ENCODE data around the gene COG2. TPM values are rescaled to one million over a fixed set of nuclear protein-coding genes. Genes with fewer than 3 reads are reported as not detected.

COG2 gene
- total and polyA plus RNA-seq, 2 of the 13 experiments (the other 11 are each of a cell fraction or from before 2014, with no cell fraction given), result 16.8 to 36.3 TPM

DNA sequence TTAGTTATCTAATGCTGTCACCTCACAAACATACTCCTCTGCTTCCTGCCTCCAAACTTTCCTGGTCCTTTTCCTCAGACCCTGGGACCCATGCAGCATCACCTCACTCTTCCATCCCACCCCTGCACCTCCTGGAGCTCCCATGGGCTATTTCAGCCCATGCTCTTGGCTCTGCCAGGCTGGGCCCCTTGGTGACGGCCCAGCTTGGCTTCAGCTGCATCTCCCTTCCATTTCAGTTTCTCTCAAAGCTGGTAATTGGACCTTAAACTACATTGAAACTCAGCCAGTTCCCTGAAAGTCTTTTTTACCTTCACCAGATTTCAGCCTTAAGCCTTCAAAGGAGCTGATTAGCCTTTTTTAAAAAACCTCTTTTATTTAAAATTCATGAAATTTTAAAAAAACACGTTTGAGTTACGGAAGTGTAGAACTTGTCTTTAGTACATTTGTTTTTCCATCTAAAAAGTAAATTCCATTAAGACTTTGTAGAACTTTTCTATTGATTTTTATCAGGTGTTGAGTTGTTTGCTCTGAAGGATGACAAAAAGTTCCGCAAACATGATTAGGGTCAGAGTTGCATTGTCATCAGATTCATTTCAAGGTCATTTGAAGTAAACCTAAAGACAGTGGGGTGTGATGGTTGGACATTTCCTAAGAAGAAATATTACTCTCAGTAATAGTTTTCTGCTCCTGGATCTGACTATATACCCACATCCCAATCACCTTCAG, 38.2 kb downstream of the COG2 start (continued):
- TF ChIP-seq GATAD2A (CRISPR knock-in tag; IDR thresholded peaks at IDR 0.05) (peak; percentile 89), PHF8 (CRISPR knock-in tag; IDR thresholded peaks at IDR 0.05) (0 out of 2 replicates have a peak, but pooled peaks have one; percentile 20), MIXL1 (CRISPR knock-in tag; IDR thresholded peaks at IDR 0.05) (peak; percentile 77; the same call in 1 of the 2 replicates), NCOR1 (IDR thresholded peaks at IDR 0.05; ENCODE audit: borderline replicate concordance, low read length) (peak; percentile 65; the same call in 1 of the 2 replicates), ATM (IDR thresholded peaks at IDR 0.05; ENCODE audit: borderline replicate concordance) (no peak), ZBTB25 (CRISPR knock-in tag; IDR thresholded peaks at IDR 0.05) (0 out of 2 replicates have a peak, but pooled peaks have one; percentile 49), RXRB (CRISPR knock-in tag; IDR thresholded peaks at IDR 0.05; ENCODE audit: borderline replicate concordance) (peak; percentile 57), TEAD2 (CRISPR knock-in tag; IDR thresholded peaks at IDR 0.05) (no peak), CREM (IDR thresholded peaks at IDR 0.05) (peak; percentile 71; the same call in 1 of the 2 replicates), CREM (CRISPR knock-in tag; IDR thresholded peaks at IDR 0.05) (no peak), FOXA3 (CRISPR knock-in tag; IDR thresholded peaks at IDR 0.05) (peak; percentile 80), ZNF850 (CRISPR knock-in tag; conservative IDR thresholded peaks at IDR 0.05) (no peak), NR2F2 (IDR thresholded peaks at IDR 0.05; ENCODE audit: borderline replicate concordance, low read depth) (peak; percentile 79), ISL2 (CRISPR knock-in tag; IDR thresholded peaks at IDR 0.05) (peak; percentile 89), EP300 (IDR thresholded peaks at IDR 0.05; ENCODE audit: low read depth in 2 of 2, low read length in 2 of 2) (peak in 1 of 2 experiments; percentile 84; a peak in 2 of 4 replicates), EP300 (CRISPR knock-in tag; IDR thresholded peaks at IDR 0.05; ENCODE audit: borderline replicate concordance) (no peak), FOXJ3 (CRISPR knock-in tag; IDR thresholded peaks at IDR 0.05; ENCODE audit: borderline replicate concordance) (peak; percentile 35; the same call in 1 of the 2 replicates), SOX6 (IDR thresholded peaks at IDR 0.05) (no peak), SOX6 (CRISPR knock-in tag; IDR thresholded peaks at IDR 0.05) (peak; percentile 95), NR2F6 (IDR thresholded peaks at IDR 0.05) (peak; percentile 72), NR2F6 (CRISPR knock-in tag; IDR thresholded peaks at IDR 0.05) (0 out of 2 replicates have a peak, but pooled peaks have one; percentile 54), MEIS1 (CRISPR knock-in tag; IDR thresholded peaks at IDR 0.05; ENCODE audit: borderline replicate concordance) (0 out of 2 replicates have a peak, but pooled peaks have one; percentile 33), SOX5 (CRISPR knock-in tag; IDR thresholded peaks at IDR 0.05; ENCODE audit: borderline replicate concordance) (peak; percentile 92; the same call in 1 of the 2 replicates), KLF16 (CRISPR knock-in tag; IDR thresholded peaks at IDR 0.05) (no peak), SAP130 (CRISPR knock-in tag; IDR thresholded peaks at IDR 0.05; ENCODE audit: low read depth) (peak; percentile 56; the same call in 1 of the 2 replicates), ZBTB7B (CRISPR knock-in tag; IDR thresholded peaks at IDR 0.05) (0 out of 2 replicates have a peak, but pooled peaks have one; percentile 24), THAP11 (CRISPR knock-in tag; IDR thresholded peaks at IDR 0.05) (peak; percentile 52; the same call in 1 of the 2 replicates), HDAC1 (CRISPR knock-in tag; IDR thresholded peaks at IDR 0.05) (peak; percentile 51; the same call in 1 of the 2 replicates), BCL6 (CRISPR knock-in tag; IDR thresholded peaks at IDR 0.05) (peak; percentile 84), ZNF503 (CRISPR knock-in tag; IDR thresholded peaks at IDR 0.05) (0 out of 2 replicates have a peak, but pooled peaks have one; percentile 42)
- TF ChIP-seq, protein P1, sequence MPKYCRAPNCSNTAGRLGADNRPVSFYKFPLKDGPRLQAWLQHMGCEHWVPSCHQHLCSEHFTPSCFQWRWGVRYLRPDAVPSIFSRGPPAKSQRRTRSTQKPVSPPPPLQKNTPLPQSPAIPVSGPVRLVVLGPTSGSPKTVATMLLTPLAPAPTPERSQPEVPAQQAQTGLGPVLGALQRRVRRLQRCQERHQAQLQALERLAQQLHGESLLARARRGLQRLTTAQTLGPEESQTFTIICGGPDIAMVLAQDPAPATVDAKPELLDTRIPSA (CRISPR knock-in tag; IDR thresholded peaks at IDR 0.05; ENCODE audit: borderline replicate concordance), result no peak
